Choroid plexus epithelial cell (primary cell): ENCODE results near the gene PID1.
A peak's percentile ranks its signal among the peaks of the same experiment; 100 is the strongest.

Experiments
- DNase-seq: peaks from one replicate; pipeline ENCODE4 v3.0.0-alpha.2; 2010; ENCODE audit warnings: low read depth
- H3K4me3 ChIP-seq: 2 replicates; pipeline ENCODE4 v1.5.1; 2011; ENCODE audit warnings: low read depth, mild to moderate bottlenecking, control low read depth, low read length, moderate library complexity
- TF ChIP-seq, protein P1 (sequence below): conservative IDR thresholded peaks from 2 replicates; pipeline ENCODE4 v1.5.1; 2011; ENCODE audit warnings: low read depth, mild to moderate bottlenecking, control low read depth, inconsistent platforms, low read length, moderate library complexity

PID1 gene

DNA sequence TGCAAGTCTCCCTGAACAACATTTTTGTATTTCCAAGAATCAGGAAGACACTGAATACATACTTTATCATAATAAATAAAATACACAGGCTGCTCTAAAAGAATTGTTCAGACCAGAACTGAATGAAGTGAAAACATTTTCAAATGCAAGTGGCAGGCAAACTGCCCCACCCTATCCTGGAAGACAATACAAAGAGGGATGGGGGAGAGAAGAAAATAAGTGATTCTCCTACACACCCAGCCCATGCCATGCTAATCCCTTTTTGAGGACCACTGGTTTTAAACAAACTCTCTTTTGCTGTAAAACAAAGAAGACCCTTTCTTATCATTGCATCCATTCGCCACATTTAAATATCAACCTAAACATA lies 95.6 kb downstream of the PID1 start:
- no peak for DNase-seq
- TF ChIP-seq, protein P1, sequence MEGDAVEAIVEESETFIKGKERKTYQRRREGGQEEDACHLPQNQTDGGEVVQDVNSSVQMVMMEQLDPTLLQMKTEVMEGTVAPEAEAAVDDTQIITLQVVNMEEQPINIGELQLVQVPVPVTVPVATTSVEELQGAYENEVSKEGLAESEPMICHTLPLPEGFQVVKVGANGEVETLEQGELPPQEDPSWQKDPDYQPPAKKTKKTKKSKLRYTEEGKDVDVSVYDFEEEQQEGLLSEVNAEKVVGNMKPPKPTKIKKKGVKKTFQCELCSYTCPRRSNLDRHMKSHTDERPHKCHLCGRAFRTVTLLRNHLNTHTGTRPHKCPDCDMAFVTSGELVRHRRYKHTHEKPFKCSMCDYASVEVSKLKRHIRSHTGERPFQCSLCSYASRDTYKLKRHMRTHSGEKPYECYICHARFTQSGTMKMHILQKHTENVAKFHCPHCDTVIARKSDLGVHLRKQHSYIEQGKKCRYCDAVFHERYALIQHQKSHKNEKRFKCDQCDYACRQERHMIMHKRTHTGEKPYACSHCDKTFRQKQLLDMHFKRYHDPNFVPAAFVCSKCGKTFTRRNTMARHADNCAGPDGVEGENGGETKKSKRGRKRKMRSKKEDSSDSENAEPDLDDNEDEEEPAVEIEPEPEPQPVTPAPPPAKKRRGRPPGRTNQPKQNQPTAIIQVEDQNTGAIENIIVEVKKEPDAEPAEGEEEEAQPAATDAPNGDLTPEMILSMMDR, result no peak

DNA sequence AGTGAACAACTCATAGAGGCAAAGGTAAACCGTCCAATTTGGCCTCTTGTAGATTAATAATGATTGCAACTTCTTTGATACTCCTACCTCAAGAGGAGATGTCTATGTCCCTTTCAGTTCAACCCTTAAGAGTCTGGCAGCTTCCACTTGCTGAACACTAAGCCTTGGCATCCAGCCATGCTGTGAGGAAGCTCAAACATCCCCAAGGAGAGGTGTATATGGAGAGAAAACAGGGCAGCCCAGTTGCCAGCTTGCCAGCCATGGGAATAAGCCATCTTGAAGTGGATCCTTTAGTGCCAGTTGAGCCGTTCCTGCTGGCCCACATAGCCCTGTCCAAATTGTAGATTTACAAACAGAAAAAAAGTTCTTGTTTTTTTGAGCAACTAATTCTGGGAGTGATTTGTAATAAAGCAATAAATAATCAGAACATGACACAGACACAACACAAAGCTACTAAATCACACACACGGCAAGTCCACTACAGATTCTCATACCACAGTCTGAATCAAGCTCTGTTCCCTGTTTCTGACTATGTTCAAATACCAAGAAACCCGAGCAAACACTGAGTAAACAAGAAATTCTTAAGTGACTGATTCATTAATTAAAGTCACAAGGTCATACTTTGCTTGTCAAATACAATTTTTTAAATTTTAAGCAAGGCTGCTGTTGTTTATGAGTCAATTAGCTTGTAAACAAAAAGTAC lies 96.1 kb downstream of the PID1 start:
- no peak overlapping the region for H3K4me3 ChIP-seq
- DNase-seq, result peak; percentile 76
- TF ChIP-seq, protein P1, result no peak

More for the DNA sequence above, 95.6 kb downstream of the PID1 start:
- no peak overlapping the region for H3K4me3 ChIP-seq

DNA sequence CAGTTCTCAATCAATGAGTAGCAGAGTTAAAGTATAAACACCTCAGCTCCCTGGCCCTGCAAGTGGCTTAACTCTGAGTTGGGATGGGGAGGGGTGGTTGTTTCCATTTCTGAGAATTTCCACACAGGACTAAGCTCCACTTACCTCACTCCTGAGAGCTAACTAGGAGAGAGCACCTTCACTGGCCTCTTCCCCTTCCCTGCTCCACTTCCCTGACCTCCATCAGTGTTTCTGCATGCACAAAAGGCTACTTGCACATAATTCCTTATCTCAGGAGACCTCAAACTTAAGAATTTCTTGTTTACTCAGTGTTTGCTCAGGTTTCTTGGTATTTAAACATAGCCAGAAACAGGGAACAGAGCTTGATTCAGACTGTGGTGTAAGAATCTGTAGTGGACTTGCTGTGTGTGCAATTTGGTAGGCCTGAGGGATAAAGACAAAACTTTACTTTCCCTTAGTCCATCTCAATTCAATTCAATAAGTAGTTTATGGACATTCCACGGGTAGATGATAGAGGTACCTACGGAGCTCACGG lies 97.2 kb downstream of the PID1 start:
- DNase-seq, result peak; percentile 27
- TF ChIP-seq, protein P1, result no peak
- H3K4me3 ChIP-seq, result no peak overlapping the region

DNA sequence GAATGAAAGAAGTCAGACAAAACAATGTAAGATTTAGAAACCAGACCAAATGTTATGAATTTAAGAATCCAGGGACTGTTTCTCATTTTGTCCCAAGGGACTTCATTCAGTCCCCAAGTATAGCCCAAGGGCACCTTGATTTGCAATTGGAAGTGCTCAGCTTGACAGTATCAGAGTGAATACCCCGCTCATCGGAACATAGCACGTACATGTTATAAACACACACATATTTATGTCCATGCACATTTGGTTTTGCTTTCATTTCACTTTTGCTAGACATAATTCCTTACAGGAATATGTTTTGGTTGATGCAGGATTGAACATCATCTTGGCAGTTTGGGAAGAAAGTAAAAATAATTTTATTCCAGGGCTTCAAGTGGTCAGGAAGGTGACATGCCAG lies 100.2 kb downstream of the PID1 start:
- TF ChIP-seq, protein P1, result no peak
- peak overlapping the region; percentile 31 for H3K4me3 ChIP-seq
- peak; percentile 45 for DNase-seq

DNA sequence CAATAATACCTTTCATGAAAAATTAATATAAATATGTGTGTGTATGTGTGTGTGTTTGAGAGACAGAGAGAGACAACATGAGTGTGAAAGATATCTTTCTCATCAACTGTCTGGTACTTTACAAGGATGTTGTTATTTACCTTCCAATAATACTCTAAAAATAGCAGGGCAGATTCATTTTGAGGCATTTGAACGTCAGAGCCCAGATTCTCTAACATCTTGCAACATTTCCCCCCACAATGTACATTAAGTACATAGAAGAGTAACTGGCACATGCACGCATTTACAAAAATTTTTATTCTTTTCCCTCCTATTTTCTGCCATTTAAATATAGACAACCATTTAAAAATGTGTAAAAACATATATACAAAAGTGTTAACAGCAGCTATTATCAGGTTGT lies 100.9 kb downstream of the PID1 start:
- H3K4me3 ChIP-seq, result no peak overlapping the region
- TF ChIP-seq, protein P1, result no peak
- peak; percentile 73 for DNase-seq

DNA sequence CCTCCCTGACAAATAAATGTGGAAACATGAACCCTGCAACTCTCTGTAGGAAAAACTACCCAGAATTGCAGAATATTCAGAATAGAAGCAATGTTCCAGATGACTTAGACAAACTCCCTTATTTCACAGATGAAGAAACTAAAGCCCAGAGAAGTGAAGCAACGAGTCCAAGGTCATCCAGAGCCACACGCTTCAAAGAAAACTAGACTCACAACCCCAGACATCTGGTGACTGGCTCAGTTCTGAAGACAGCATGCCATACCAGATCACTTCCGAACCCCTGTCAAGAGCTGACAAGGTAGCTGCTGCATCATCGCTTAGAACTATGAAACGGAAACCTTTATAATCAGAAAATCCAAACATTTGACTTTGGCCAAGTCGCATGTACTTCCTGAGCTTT lies 101.3 kb downstream of the PID1 start:
- H3K4me3 ChIP-seq, result no peak overlapping the region
- DNase-seq, result peak; percentile 93
- TF ChIP-seq, protein P1, result no peak
